CD4-positive, alpha-beta T cell treated with Interleukin-6 at 100 ng/mL for 8 hours (primary cell): ENCODE measurements around the gene KLF2.
"Not testable (repeated sequence)": the region's sequence is repeated elsewhere in the genome, so short reads cannot be mapped to it uniquely, and the experiment has no call there.

Experiments used
- DNase-seq: peaks from one replicate; pipeline ENCODE4 v3.0.0-alpha.2; 2020; ENCODE audit warnings: mixed read lengths, low spot score

KLF2 gene

DNA sequence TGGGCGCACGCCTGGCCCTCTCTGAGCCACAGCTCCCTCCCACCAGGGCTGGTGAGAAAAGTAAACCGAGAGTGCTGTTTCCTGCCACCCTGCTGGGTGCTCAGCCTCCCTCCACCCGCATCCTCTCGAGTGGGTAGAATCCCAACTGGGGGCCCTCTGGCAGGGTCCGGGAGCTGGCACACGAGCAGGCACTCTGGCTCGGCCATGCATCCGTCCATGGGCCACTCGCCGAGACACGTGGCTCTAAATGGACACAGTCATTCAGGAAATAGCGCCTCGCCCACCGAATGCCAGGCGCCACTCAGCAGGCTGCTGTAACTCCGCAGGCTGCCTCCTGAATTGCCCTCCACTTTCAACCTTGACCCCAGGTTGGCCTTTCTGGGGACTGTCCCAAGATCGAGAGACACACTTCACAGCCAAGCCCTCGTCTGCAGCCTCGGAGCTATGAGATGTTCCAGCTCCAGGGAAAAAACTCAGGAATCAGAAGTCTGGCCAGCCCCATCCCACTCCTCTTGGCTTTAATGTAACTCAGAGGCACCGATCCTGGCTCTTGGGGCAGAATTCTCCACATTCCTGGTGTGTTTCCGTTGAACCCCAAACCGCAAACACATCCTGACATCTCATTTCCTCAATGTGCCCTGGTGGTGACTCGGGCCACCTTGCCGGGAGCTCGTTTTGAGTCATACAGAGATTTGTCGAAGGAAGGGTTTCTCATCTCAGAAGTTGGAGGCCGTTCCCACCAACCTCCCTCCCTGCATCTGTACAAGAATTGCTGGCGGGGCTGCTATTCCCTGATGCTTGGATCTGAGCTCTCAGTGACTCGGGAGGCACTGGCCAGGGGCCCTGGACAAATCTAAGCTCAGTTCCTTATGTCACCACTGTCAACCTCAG lies 14.1 kb downstream of the KLF2 start:
- peak; percentile 54 for DNase-seq

DNA sequence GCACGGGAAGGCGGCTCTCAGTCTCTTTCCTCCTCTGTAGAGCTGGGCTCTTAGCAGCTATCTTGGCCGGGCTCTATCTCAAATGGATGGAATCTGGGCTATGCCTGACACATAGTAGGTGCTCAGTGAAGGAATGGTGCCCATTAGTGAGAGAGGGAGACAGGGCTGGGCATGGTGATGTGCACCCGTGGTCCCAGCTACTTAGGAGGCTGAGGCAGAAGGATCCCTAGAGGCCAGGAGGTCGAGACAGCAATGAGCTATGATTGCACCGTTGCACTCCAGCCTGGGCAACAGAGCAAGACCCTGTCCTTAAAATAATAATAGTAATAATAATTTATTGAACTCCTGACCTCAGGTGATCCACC lies 14.7 kb downstream of the KLF2 start:
- no peak for DNase-seq

DNA sequence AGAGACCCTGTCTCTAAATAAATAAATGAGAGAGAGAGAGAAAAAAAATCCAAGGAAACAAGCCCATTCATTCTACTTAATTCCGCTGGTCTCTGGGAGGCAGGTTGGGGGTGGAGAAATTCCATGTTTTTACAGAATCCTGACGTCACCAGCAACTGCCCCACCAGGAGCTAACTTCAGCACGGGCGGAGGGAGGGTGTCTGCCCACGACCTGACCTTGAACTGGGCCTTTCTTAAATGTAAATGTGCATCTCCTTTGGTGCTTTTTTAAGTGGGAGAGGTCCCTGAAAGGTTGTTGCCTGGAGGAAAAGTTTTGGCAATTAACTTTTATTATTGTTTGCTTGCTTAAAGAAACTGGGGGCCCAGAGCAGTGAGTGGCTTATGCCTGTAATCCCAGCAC lies 15.5 kb downstream of the KLF2 start:
- no peak for DNase-seq

DNA sequence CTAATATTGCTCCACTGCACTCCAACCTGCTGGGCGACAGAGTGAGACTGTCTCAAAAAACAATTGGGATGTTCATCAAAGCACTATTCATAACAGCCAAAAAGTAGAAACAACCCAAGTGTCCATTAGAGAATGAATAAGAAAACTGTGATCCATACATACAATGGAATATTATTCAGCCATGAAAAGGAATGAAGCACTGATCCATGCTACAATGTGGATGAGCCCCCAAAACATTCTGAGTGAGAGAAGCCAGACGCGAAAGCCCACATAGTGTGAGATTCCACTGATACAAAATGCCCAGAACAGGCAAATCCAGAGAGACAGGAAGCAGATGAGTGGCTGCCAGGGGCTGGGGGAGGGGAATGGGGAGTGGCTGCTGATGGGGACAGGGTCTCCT lies 16.0 kb downstream of the KLF2 start:
- DNase-seq = no peak

DNA sequence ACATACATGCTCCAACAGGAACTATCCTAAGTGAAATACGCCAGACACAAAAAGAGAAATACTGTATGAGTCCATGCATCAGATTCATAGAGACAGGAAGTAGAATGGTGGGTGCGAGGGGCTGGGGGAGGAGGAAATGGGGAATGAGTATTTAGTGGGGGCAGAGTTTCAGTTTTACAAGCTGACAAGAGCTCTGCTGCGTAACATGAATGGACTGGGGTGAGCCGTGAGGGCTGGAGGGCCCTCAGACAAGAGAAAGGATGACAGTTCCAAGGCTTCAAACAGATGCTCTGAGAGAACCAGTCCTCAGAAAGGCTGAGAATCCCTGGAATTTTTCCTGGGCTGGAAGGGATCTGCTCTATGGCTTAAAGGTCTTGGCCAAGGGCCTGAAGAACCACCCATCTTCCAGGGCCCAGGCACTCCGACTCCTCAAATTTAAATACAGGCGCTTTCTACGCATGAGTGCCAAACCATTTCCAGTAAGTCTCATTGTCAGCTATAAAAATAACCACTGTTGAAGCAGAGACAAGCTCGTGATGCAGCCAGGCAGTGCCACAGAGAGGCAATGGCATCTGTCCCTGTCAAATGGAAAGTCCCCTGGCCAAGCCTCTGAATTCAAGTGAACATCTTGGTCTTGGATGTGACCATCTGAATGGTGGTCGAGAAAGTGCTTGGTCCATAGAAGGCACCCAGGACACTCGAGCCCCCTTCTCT lies 17.5 kb downstream of the KLF2 start:
- peak; percentile 36 for DNase-seq

DNA sequence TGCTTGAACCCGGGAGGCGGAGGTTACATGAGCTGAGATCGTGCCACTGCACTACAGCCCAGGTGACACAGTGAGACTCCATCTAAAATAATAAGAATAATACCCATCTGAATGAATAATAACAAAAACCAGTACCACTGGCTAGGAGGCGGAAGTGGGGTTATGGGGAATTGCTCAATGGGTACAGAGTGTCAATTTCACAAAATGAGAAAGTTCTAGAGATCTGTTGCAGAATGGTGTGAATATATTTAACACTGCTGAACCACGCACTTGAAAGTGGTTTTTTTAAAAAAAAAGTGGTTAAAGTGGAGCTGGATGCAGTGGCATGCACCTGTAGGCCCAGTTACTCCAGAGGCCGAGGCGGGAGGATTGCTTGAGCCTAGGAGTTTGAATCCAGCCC lies 18.5 kb downstream of the KLF2 start:
- no peak for DNase-seq

DNA sequence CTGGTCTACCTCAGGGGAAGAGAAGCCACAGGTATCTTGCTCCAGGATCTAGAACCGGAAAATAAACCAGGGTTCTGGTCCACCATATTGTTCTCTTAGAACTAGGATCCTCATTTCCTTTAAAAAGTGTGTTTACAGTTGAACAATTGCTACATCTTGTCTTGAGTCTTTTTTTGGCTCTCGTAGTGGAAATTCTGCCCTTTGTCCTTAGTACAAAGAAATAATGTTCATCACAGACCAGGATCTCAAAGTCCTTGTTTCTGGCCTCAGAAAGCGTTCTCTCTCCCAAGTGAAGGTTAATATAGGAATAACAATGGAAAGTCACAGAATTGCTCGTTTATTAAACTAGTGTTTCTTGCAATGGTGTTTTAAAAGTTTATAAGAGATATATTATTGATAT lies 20.8 kb downstream of the KLF2 start:
- DNase-seq = no peak

DNA sequence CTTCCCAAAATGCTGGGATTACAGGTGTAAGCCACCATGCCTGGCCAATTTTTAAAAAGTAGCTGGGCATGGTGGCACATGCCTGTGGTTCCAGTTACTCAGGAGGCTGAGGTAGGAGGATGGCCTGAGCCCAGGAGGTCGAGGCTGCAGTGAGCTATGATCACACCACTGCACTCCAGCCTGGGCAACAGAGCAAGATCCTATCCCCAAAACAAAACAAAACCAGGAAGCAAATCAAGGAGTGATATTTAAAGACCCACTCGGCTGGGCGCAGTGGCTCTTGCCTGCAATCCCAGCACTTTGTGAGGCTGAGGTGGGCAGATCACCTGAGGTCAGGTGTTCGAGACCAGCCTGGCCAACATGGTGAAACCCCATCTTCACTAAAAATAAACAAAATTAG lies 22.5 kb downstream of the KLF2 start:
- not testable (repeated sequence) for DNase-seq

DNA sequence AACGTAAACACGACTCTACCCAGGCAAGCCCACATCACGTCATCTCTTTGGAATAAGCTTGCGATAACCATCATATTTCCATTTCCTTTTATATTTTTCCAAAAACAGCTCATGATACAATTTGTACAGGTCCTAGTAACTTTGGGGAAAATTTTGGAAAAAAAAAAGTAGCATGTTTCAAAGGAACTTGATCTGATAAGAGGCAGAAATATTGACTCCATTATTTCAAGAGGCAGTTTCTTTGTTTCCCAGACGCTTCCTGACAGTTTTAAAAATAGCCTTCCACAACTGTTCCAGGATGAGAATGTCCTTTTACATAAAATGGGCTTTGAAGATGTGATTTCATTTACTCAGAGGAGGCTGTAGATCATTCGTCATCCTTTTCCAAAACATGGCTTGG lies 23.1 kb downstream of the KLF2 start:
- no peak for DNase-seq

DNA sequence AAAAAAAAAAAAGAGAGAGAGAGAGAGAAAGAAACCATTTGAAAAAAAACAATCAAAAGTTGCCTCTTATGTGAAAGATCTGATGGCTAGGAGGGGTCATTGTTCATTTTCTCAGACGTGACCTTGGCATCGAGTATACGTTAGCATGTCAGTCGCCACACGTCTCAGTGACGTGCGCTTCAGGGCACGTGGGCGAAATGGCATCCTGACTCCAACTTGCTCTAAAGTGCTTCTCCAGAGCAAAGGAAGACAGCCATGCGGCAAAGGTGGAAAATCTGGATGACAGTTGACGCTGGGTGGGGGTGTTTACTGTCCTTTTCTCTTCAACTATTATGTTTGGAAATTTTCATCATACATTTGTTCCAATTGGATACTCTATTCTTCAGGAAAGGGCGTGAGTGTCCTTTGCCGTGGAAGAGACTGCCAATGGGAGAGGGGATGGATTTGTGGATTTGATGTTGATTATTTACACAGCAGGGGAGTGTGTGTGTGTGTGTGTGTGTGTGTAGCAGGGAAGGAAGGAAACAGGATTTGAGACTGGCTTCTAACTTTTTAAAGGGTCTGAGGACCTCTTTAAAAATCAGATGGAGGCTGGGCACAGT lies 25.0 kb downstream of the KLF2 start:
- DNase-seq = no peak

DNA sequence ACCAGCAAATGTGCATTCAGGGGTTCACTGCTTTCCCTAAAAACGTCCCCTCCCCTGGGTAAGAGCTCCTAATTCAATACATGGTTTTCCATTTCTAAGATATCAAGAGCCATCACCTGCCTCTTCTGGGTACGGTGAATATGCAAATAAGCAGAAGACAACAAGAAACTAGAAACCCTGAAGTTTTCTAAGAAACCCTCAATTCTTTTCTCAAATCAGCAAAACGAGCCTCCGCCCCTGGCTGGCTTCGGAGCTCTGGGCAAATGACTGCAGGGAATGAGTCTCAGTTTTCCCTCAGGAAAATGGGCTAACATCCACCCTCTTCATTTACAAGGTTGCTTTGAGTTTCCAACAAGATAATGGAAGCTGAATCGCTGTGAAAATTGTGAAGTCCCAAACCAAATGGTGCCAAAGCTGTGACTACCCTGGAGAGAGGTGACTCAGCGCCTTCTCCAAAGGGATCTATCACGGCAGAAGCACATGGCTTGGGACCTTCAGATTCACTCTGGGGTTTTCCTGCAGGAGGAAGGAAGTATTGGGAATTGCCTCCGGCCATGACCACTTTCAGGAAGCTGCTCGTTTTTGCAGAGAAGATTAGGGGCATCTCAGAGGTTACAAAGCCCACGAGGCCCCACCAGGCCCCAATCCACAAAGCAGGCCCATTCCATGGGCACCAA lies 26.6 kb downstream of the KLF2 start:
- DNase-seq = no peak

DNA sequence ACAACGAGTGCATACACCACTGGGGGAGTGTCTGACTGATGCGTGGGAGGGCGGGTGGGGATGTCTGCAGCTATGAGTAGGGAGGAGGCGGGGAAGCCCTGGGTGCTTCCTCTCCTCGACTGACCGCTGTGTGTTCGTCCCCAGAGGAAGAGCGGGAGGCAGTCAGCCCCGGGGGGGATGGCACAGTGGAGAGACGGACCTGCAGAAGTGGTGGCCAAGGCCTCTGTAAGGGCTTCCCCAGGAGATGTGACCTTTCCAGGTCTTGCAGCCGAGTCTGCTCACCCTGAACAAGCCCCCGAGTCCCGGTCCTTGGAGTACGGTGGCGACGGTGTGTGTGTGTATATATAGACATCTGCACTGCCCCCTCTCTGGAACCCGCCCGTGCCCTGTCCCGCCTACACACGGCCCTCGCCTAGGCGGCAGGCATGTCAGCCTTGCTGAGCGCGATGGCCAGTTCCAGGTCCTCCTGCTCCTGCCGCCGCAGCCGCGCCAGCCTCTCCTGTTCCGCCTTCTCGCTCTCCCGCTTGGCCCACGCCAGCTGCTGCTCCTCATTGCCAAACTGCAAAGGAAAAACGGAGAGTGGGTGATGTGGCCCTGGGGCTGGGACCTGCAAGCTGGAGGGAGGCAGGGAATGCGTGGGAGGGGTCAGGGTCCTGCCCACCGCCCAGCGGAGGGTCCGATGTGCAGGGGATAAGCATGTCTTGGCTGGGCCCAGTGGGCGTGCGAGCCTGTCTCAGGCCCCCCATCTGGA lies 30.8 kb downstream of the KLF2 start:
- DNase-seq = no peak

DNA sequence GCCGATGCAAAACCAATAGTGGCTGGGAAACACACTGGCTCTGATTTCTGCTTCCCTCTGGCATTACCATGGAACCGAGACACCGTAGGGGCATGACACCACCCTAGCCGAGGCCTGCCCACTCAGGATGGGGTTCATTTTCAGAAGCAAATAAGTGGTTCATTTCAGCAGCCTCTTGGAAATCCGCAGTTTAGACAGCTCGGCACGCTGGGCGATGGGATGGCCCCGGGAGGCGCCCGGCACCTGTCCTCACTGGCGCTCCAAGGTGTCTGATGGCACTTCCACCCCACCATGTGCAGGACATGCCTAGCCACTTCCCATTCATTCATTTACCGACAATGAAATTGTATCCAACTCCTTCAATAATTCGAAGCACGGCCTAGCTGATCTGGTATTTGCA lies 33.8 kb downstream of the KLF2 start:
- no peak for DNase-seq

DNA sequence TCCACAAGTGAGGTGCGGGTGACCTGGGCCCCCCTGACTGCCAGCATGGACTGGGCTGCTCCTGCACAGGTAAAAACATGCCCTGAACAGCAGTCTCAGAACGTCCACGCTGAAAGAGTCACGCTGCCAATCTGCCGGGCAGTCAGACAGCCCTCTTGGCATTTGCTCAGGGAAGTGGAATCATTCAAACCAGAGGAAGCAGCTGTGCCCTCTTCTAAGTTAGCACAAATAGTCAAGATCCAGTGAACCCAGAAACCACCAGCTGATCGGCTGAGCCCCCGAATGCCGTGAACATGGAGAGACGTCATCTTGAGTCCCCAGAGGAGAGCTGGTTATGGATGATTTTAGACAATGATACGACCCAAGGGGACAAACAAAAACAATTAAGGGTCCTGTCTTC lies 34.4 kb downstream of the KLF2 start:
- no peak for DNase-seq

DNA sequence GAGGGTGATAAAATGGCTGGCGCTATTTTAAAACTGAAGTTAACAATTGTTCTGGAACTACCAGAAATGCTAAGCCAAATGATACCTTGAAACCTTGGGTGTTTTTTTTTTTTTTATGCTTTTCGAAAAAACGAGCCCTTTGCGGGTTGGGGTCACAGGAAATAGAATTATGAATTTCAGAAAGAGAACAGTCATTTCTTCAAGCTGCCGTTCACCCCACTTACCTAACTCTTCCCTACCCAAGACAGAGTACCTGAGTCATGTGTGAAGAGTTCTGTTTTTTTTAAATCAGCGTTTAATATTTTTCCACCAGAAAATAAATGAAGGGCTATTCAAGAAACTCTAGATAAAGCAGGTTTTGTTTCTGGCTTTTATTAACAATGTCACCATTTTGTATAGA lies 35.3 kb downstream of the KLF2 start:
- DNase-seq = peak; percentile 26

DNA sequence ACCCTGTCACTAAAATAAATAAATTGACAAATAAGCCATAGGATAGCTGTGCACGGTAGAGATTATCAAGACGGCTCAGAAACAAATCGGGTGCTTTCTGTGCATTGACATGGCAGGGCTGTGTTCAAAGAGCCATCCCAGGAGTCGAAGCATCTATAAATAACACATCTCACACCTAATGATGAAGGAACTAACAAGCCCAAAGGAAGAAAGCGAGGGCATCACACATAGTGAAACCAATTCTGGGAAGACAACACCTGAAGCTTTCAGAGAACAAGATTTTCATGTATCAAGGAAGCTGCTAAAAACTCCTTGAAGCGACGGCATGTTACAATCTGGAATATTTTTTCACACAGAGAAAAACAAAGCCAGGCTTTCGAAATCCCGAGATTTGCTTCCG lies 36.1 kb downstream of the KLF2 start:
- no peak for DNase-seq

DNA sequence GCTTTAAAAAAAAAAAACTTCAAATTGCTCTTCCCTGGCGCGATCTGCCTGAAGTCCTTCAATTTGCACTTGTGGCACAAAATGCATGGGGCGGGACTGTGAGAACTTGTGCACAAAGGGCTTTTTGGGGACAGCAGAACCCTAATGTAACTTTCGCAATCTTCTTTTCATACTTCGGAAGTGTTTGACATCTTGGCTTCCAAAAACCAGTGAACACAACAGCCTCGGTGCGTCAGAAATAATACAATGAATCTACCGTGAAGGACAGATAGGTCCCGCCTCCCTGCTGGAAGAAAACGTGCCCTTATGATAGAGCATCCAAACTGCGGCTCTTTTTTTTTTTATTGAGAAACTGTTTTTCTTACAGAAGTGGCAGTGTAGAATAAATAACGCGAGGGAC lies 36.6 kb downstream of the KLF2 start:
- no peak for DNase-seq

DNA sequence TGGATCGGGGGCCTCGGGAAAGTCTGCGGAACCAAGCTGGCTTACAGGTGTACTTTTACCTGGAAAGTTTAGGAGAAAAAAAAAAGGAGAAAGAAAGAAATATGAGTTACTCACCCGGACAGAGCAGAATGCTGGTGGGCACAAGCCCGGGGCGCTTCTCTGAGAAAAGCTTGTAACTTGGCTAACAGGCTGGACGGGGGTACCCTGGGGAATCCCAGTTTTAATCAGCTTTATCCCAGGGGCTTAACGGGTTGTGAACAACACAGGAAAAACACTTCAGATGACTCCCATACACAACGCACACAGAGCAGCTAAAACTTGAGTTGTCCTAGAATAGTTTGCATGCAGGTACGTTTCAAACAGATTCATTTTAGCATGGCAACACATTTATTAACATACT lies 37.3 kb downstream of the KLF2 start:
- DNase-seq = no peak

DNA sequence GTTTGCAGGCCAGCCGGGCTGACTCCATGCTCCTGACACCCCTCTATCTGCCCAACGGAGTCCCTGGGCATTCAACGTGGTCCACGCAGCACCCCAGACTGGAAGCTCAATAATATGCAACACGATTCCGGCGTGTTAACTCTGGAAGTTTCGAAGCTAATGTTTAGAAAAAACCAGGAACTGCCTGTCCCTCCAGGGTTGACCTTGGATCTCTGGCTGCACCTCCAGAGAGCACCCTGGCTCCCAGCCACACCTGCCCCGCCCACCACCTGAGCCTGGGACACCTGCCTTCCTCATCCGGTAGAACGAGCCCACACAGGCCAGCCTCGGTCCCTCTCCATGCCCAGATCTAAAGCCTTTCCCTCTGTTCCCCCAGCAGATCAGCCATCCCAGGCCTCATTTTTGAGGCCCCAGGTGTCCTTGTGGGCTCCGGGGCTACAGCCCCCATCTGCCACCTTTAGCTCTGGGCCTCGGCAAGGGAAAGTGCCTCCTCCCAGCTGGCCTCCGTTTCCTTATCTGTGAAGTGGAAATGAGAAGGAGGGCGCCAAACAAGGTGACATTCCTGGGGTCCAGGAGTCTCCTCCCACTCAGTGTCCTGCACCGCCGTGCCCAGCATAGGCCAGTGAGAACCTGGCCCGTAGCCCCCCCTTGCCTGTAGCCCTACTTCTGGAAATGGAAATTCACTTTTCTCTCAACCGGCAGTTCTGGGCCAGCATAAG lies 38.7 kb downstream of the KLF2 start:
- DNase-seq = no peak

DNA sequence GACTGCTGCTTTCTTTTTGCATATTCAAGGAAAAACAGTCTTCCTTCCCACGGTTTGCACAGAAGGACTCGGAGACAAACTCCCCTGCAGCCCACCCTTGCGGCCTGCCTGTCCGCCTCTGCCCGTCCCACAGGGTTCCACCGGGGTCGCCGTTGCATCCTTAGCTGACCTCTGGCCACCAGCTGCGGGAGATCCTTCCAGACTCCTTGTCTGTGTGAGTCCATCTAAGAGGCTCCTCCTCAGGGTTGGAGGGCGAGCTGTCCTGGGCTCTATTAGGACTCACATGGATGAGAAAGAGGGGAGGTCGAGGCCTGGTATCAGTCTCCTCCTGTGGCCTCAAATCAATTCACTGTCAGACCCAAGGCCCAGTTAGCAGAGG lies 39.2 kb downstream of the KLF2 start:
- DNase-seq = no peak

DNA sequence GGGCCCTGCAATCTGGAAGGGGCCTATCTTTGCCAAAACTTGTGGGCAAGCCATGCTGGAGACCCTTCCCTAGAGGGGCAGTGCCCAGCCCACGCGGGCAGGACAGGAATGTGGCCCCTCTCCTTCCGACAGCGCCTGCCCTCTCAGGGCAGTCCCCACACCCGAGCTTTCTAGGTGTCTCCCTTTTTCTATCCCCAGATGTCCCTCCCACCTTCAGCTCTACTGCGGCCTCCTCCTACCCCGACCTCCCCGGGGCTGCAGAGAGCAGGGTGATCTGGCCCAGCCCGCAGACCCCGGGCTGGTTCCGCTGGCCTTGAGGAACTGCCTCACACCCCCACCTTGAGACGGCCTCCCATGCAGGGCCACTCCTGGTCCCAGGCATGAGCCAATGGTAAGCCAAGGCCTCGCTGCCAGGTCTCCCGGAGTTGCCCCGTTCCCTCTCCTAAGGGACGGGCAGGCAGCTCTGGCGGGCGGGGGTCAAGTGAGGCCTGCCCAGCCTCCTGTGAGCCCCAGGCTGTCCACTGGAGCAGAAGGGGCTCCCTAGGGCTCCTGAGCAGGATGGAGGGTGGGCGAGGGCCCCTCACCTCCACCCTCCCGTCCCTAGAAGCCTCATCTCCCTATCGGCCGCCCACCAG lies 39.7 kb downstream of the KLF2 start:
- no peak for DNase-seq
